Stimulated activated CD8-positive, alpha-beta memory T cell treated with anti-CD3 and anti-CD28 coated beads, Interleukin-4, amount 100 ng/mL, for 48 hours (primary cell): ENCODE results near the gene PRR15L.
"Not testable (repeated sequence)": the region's sequence is repeated elsewhere in the genome, so short reads cannot be mapped to it uniquely, and the experiment has no call there.

Experiments used
- DNase-seq: peaks from one replicate; pipeline ENCODE4 v3.0.0-alpha.2; 2020

The PRR15L gene

DNA sequence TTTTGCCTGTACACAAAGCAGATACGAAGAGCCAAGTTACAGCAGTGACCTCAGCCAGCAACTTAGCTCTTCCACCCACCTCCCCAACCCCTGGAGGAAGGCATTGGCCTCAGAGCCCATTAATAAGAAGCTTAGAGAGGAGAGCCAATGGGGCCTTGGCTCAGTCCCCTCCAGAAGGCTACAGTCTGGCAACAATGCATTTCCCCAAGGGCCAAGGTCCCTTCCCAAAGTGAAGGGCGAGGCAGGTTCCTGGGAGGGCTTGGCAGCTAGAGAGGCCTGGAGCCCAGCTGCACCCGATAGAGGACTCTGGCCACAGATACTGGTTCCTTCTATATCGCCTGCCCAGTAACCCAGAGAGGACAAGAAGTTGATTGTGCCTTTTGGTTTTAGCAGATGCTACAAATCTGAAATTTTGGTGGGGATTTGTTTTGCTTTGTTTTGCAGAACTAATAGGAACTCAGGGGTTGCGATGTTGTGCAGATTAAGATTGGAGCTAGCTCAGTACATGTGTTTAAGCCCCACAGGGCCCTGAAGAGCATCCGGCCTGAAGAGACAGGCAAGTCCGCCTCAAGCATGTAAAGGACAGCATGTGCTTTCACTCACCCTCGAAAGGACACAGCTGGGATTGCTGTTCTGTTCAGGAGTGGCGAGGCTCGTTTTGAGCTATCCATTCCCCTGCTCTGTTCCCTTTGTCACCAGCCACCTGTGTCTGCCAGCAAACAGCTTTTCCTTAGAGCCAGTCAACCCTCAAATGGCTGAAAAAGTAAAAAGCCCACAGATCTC, 28.3 kb downstream of the PRR15L start:
- no peak for DNase-seq

DNA sequence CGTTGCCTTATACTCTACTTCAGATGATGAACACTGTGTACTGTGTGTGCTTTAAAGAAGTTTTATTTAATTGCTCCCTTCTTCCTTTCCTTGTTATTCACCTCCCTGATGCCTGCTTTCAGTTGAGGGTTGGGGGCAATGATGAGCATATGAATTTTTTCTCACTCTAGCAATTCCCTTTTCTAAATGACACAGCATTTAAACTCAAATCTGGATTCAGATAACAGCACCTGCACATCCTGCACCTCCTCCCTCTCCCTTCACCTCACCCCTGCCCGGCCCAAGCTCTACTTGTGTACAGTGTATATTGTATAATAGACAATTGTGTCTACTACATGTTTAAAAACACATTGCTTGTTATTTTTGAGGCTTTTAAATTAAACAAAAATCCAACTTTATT, 29.3 kb downstream of the PRR15L start:
- DNase-seq: no peak

- DNase-seq: no peak
These were observed 29.8 kb downstream of the PRR15L start for GRCh38 chr17:47927821-47928400.

- DNase-seq: no peak
These were observed 32.0 kb downstream of the PRR15L start for GRCh38 chr17:47925678-47925988.

- no peak for DNase-seq
These were observed 32.7 kb downstream of the PRR15L start for GRCh38 chr17:47924785-47925677.

DNA sequence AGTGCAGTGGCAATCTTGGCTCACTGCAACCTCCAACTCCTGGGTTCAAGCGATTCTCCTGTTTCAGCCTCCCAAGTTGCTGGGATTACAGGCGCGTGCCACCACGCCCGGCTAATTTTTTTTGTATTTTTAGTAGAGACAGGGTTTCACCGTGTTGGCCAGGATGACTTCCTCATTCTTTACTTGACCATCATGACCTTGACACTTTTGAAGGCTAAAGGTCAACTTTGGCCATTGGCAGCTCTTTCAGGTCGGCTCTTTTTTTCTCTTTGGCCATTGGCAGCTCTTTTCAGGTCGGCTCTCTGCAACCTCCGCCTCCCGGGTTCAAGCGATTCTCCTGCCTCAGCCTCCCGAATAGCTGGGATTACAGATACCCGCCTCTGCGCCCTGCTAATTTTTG, 37.8 kb downstream of the PRR15L start:
- not testable (repeated sequence) for DNase-seq

DNA sequence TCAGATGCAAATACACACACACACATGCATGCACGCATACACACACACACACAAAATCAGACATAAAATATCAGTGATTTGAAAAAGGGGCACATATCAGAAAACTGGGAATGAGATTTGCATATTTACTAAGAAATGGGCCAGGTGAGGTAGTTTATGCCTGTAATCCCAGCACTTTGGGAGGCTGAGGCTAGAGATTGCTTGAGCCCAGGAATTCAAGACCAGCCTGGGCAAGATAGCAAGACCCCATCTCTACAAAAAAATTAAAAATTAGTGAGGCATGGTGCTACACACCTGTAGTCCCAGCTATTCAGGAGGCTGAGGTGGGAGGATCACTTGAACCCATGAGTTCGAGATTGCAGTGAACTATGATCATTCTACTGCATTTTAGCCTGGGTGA, 38.7 kb downstream of the PRR15L start:
- no peak for DNase-seq

GRCh38 chr17:47918006-47918405, 39.7 kb downstream of the PRR15L start:
- no peak for DNase-seq

DNA sequence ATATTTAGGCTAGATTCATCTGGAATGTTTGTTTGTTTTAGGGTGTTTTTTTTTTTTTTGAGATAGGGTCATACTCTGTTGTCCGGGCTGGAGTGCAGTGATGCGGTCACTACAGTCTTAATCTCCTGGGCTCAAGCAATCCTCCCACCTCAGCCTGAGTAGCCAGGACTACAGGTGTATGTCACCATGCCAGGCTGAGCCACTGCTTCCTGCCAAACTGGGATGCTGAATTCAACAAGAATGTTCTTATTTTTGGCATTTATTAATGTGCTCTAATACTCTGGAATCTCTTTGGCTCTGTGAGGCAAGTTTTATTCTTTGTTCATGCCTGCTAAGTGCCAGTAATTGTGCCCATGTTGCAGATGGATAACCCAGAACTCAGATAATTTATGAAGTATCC, 40.1 kb downstream of the PRR15L start:
- DNase-seq: no peak

DNA sequence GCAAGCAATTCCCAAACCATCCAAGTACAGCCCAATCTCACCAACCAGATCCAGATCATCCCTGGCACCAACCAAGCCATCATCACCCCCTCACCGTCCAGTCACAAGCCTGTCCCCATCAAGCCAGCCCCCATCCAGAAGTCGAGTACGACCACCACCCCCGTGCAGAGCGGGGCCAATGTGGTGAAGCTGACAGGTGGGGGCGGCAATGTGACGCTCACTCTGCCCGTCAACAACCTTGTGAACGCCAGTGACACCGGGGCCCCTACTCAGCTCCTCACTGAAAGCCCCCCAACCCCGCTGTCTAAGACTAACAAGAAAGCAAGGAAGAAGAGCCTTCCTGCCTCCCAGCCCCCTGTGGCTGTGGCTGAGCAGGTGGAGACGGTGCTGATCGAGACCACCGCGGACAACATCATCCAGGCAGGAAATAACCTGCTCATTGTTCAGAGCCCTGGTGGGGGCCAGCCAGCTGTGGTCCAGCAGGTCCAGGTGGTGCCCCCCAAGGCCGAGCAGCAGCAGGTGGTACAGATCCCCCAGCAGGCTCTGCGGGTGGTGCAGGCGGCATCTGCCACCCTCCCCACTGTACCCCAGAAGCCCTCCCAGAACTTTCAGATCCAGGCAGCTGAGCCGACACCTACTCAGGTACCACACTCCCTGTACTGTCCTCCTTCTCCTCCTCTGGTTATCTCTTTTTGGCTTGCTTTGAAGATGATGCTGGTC, 41.0 kb downstream of the PRR15L start:
- no peak for DNase-seq

GRCh38 chr17:47915776-47916398, 41.8 kb downstream of the PRR15L start:
- DNase-seq: no peak

- no peak for DNase-seq
These were observed 43.3 kb downstream of the PRR15L start for GRCh38 chr17:47914306-47914948.

DNA sequence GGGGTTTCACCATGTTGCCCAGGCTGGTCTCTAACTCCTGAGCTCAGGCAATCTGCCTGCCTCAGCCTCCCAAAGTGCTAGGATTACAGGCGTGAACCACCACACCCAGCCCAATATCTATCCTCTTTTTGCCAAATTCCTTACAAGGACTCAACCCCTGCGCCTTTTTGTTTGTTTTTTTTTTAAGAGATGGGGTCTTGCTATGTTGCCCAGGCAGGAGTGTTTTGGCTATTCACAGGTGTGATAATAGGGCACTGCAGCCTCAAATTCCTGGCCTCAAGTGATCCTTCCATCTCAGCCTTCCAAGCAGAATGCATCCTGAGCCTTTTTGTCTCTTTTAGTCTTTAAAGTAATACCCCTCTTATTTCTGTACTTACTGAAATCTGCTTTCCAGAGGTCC, 44.6 kb downstream of the PRR15L start:
- no peak for DNase-seq

DNA sequence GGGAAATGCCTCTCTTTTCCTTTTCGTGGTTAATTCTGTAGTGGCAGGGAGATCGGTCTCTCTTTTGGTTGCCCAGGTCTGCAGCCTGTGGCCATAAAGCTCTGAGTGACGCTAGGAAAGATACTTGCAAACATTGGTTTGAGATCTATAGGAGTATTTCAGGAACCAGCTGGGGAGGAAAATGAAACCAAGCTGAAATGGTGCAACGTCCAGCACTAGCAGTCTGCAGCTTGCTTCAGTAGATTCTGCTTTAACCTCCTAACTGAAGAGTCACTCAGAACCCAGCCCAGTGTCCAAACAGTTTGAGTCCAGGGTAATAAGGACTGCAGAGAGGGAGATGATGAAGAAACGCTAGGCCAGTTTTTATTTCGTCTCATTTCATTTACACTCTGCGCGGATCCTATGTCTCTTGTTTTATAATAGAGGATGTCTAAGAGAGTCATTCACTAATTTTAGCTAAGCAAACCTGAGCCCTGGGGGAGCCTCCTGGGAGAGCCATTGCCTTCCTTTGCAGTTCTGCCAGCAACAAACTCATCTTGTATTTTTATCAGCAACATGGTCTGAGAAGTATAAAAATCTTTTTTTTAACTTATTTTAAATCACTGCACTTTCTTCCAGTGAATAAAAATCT, 49.6 kb downstream of the PRR15L start:
- DNase-seq: no peak

- no peak for DNase-seq
These were observed 51.2 kb downstream of the PRR15L start for GRCh38 chr17:47906443-47906842.

DNA sequence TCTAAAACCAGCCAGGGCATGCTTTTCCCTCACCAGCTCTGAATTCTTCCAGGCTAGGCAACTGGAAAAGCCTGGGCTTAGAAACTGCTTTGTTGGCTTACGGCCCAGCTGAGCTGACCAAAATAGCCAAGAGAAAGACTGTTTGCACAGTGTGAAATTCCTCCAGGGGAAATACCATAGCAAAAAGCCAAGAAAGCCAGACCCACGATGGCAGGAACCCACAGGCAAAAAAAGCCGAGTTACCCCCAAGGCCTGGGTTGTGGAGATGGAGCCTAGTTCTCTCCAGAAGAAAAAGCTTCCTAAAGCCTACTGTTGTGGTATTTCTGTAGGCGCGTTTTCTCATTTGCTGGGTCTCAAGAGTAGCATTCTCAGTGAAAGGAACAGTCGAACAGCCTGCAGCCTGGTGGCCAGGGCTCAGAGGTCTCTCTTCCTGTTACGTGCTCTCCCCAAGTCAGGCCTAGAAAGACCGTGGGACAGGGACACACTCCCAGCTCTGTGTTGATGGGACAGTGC, 52.4 kb downstream of the PRR15L start:
- DNase-seq: no peak

DNA sequence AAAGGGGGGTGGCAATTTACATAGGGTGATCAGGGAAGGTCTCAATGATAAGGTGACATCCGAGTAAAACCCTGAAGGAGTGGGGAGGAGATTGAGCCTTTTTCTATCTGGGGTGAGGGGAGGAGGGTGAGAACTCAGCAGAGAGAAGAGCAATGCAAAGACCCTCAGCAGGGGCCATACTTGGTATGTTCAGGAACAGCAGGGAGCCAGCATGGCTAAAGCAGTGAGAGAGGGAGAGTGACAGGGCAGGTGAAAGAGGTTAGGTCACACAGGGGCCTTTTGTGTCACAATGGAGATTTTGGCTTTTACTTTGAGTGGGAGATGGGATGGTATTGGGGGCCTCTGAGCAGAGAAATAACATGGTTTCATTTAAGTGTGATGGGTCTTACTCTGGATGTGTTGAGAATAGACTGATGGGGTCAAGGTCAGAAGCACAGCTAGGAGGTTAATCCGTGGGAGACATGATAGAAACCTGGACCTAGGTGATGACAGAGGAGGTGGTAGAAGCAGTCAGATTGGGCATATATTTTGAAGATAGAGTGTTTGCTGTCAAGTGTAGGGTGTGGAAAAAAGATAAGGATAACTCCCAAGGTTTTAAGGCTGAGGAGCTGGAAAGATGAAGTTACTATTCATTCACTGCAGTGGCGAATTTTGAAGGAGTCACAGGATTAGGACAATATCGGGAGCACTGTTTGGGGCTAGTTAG, 55.5 kb downstream of the PRR15L start:
- DNase-seq: no peak
